WERI-Rb-1 (cell line): Measurements from ENCODE around the gene ZNF32.

ENCODE experiments used
- DNase-seq: peaks from one replicate; pipeline ENCODE4 v3.0.0-alpha.2; 2020
- H3K27ac ChIP-seq: fragments of 250-450 bp; sonication (Bioruptor Pico); 2 replicates; pipeline ENCODE4 v1.5.1; 2020; ENCODE audit warnings: mild to moderate bottlenecking, moderate library complexity
- H3K27me3 ChIP-seq: fragments of 250-450 bp; sonication (Bioruptor Pico); 2 replicates; pipeline ENCODE4 v1.5.1; 2021; ENCODE audit warnings: mild to moderate bottlenecking, low read depth, moderate library complexity; ENCODE audit not compliant: insufficient read depth, severe bottlenecking
- H3K36me3 ChIP-seq: fragments of 250-450 bp; sonication (Bioruptor Pico); 2 replicates; pipeline ENCODE4 v1.5.1; 2020; ENCODE audit warnings: mild to moderate bottlenecking, moderate library complexity
- H3K4me3 ChIP-seq: 2 replicates; pipeline ENCODE4 v1.5.1; 2011; ENCODE audit warnings: low read depth, mild to moderate bottlenecking, control low read depth, low read length
- H3K9me3 ChIP-seq: fragments of 250-450 bp; sonication (Bioruptor Pico); 2 replicates; pipeline ENCODE4 v1.5.1; 2021; ENCODE audit warnings: mild to moderate bottlenecking, moderate library complexity; ENCODE audit not compliant: severe bottlenecking
- CTCF ChIP-seq: IDR thresholded peaks from 2 replicates; pipeline ENCODE4 v1.5.1; 2011; ENCODE audit warnings: low read depth, mild to moderate bottlenecking, control low read depth, inconsistent platforms, low read length

ZNF32 gene

GRCh38 chr10:43627942-43628341, 20.7 kb downstream of the ZNF32 start:
- no peak for TF ChIP-seq CTCF
- H3K9me3 ChIP-seq: peaks cover 5% of the 10 kb centered on the region
- no peak for DNase-seq
- no peaks in the 10 kb centered on the region for H3K36me3 ChIP-seq
- no peaks in the 10 kb centered on the region for H3K27me3 ChIP-seq
- no peak overlapping the region for H3K27ac ChIP-seq
- no peak overlapping the region for H3K4me3 ChIP-seq

DNA sequence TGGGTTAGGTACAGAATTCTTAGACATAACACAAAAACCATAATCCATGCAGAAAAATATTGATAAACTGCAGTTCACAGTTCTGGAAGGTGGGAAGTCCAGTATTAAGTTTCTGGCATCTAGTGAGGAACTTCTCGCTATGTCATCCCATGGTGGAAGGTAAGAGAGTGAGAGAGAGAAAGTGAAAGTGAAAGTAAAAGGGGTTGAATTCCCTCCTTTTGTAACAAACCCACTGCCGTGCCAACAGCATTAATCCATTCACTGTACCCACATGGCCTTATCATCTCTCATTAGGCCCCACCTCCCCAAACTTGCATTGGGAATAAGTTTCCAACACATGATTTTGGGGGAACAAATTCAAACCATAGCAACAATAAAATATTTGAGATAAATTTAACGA, 25.3 kb downstream of the ZNF32 start:
- TF ChIP-seq CTCF: no peak
- no peak overlapping the region for H3K4me3 ChIP-seq
- H3K9me3 ChIP-seq: peaks cover 5% of the 10 kb centered on the region
- no peak overlapping the region for H3K27ac ChIP-seq
- no peaks in the 10 kb centered on the region for H3K36me3 ChIP-seq
- H3K27me3 ChIP-seq: no peaks in the 10 kb centered on the region
- no peak for DNase-seq

- no peaks in the 10 kb centered on the region for H3K27me3 ChIP-seq
- H3K4me3 ChIP-seq: no peak overlapping the region
- TF ChIP-seq CTCF: no peak
- peak; percentile 20 for DNase-seq
- H3K9me3 ChIP-seq: peaks cover 9% of the 10 kb centered on the region
- no peaks in the 10 kb centered on the region for H3K36me3 ChIP-seq
- no peak overlapping the region for H3K27ac ChIP-seq
These were observed 26.6 kb downstream of the ZNF32 start for GRCh38 chr10:43622038-43622437.

DNA sequence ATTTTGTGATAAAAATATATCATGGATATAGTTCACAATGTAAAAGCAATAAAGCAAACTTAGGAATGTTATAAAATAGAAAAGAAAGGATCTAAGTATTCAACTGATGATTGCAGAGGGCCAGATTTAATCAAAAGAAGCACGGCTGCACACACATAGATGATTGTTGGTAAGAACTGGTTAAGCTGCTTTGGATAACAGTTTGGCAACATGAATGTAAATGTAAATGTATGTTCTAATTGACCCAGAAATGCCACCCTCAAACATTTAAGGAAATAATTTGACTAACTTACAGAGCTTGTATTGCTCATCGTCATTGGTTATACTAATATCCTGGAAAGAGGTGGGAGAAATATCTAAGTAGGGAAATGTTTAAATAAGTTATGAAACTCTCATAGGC, 29.3 kb downstream of the ZNF32 start:
- DNase-seq: no peak
- no peak for TF ChIP-seq CTCF
- H3K9me3 ChIP-seq: peaks cover 6% of the 10 kb centered on the region
- H3K27me3 ChIP-seq: no peaks in the 10 kb centered on the region
- H3K36me3 ChIP-seq: peaks cover 6% of the 10 kb centered on the region; the same call in 1 of the 2 replicates
- no peak overlapping the region for H3K4me3 ChIP-seq
- no peak overlapping the region for H3K27ac ChIP-seq

GRCh38 chr10:43616697-43617370, 31.8 kb downstream of the ZNF32 start:
- H3K4me3 ChIP-seq: no peak overlapping the region
- DNase-seq: no peak
- no peak overlapping the region for H3K27ac ChIP-seq
- peaks cover 6% of the 10 kb centered on the region for H3K9me3 ChIP-seq
- peaks cover 6% of the 10 kb centered on the region; the same call in 1 of the 2 replicates for H3K36me3 ChIP-seq
- TF ChIP-seq CTCF: no peak
- H3K27me3 ChIP-seq: no peaks in the 10 kb centered on the region

DNA sequence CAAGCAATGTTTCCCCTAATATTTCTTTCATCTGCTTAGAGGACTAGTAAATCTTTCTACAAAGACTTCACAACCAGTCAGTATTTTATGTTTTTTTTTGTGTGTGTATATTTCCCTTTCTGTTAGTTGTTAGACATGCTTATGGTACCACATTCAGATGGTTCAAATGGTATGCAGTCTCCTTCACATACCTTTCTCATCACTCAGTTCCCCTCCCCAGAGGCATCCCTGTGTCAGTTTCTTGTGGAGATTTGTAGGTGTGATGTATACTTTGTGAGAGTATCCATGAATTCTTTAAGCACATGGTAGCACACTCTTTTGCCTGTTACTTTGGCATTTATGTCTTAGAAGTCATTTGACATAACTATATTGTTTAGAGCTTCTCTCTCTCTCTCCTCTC, 38.0 kb downstream of the ZNF32 start:
- Histone ChIP-seq H3K27me3 (no peaks in the 10 kb centered on the region), H3K4me3 (no peak overlapping the region), H3K27ac (no peak overlapping the region), H3K9me3 (peaks cover 2% of the 10 kb centered on the region), H3K36me3 (no peaks in the 10 kb centered on the region)
- no peak for TF ChIP-seq CTCF
- DNase-seq: no peak
